ENCODE results near the gene LRRC28. TPM values are rescaled to one million over a fixed set of nuclear protein-coding genes. Genes with fewer than 3 reads are reported as not detected.

Gene LRRC28
- total RNA-seq, 4 donors from 2014 or later: 29.3 to 39.7 (median 34.8) TPM

- no peak overlapping the region for H3K4me3 ChIP-seq (ENCODE audit: low read depth, poor library complexity, severe bottlenecking)
- TF ChIP-seq, protein P1, sequence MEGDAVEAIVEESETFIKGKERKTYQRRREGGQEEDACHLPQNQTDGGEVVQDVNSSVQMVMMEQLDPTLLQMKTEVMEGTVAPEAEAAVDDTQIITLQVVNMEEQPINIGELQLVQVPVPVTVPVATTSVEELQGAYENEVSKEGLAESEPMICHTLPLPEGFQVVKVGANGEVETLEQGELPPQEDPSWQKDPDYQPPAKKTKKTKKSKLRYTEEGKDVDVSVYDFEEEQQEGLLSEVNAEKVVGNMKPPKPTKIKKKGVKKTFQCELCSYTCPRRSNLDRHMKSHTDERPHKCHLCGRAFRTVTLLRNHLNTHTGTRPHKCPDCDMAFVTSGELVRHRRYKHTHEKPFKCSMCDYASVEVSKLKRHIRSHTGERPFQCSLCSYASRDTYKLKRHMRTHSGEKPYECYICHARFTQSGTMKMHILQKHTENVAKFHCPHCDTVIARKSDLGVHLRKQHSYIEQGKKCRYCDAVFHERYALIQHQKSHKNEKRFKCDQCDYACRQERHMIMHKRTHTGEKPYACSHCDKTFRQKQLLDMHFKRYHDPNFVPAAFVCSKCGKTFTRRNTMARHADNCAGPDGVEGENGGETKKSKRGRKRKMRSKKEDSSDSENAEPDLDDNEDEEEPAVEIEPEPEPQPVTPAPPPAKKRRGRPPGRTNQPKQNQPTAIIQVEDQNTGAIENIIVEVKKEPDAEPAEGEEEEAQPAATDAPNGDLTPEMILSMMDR (IDR thresholded peaks at IDR 0.05): no peak
- TF ChIP-seq POLR2A (IDR thresholded peaks at IDR 0.05): no peak
- no peak for DNase-seq (ENCODE audit: low spot score in 2 of 2)
- intact Hi-C loops (cut with DNase I; ENCODE audit: low total_unique reads): no loop called here
- WGBS, 2 donors: 21 to 22% methylated on average over 4 of the region's 4 CpGs
Observed at GRCh38 chr15:99250001-99250400, 1.3 kb upstream of the LRRC28 start.

- peak overlapping the region; percentile 38 for H3K4me3 ChIP-seq (ENCODE audit: low read depth, poor library complexity, severe bottlenecking)
- intact Hi-C loops (cut with DNase I; ENCODE audit: low total_unique reads): no loop called here
- DNase-seq (ENCODE audit: low spot score in 2 of 2): no peak
- WGBS, 2 donors: 10 to 15% methylated on average over 7 of the region's 7 CpGs
- TF ChIP-seq POLR2A (IDR thresholded peaks at IDR 0.05): no peak
- TF ChIP-seq, protein P1 (IDR thresholded peaks at IDR 0.05): no peak
Observed at GRCh38 chr15:99250494-99250856, 806 bp upstream of the LRRC28 start.

DNA sequence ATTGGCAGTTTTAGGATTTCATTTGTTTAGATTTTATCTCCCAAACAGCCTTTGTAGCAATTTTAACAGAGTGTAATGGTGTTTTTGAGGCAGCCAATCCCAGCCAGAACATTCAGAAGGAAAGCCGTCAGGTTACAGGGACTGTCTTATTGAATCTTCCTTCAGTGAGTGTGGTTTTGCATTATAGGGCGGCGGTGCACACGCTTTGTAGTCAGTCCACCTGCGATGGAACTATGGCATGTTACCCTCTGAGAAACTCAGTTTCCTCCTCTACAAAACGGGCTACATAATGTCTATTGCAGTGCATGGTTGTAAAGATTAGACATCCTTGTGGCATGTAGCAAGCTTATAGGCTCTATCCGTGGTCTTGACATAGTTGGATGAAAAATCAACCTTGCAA, 1.0 kb downstream of the LRRC28 start:
- TF ChIP-seq POLR2A (IDR thresholded peaks at IDR 0.05): no peak
- TF ChIP-seq, protein P1 (IDR thresholded peaks at IDR 0.05): no peak
- 62 to 64% methylated on average over 7 of the region's 7 CpGs for WGBS, 2 donors
- no peak for DNase-seq (ENCODE audit: low spot score in 2 of 2)
- intact Hi-C loops (cut with DNase I; ENCODE audit: low total_unique reads): no loop called here
- no peak overlapping the region for H3K4me3 ChIP-seq (ENCODE audit: low read depth, poor library complexity, severe bottlenecking)

- H3K4me3 ChIP-seq (ENCODE audit: low read depth, poor library complexity, severe bottlenecking): no peak overlapping the region
- intact Hi-C loops (cut with DNase I; ENCODE audit: low total_unique reads): no loop called here
- DNase-seq (ENCODE audit: low spot score in 2 of 2): no peak
- TF ChIP-seq, protein P1 (IDR thresholded peaks at IDR 0.05): no peak
- TF ChIP-seq POLR2A (IDR thresholded peaks at IDR 0.05): no peak
- WGBS, 2 donors: 88 to 91% methylated on average over 6 of the region's 6 CpGs
Observed at GRCh38 chr15:99253381-99254090, 2.3 kb downstream of the LRRC28 start.

GRCh38 chr15:99257107-99257750, 5.9 kb downstream of the LRRC28 start:
- TF ChIP-seq POLR2A (IDR thresholded peaks at IDR 0.05): no peak
- TF ChIP-seq, protein P1 (IDR thresholded peaks at IDR 0.05): no peak
- no peak overlapping the region for H3K4me3 ChIP-seq (ENCODE audit: low read depth, poor library complexity, severe bottlenecking)
- WGBS, 2 donors: 91 to 96% methylated on average over 12 of the region's 12 CpGs
- intact Hi-C loops (cut with DNase I; ENCODE audit: low total_unique reads): loop anchor here (5.0 kb wide), 1 partner anchor 1320 kb away; no protein-coding TSS in a partner anchor
- no peak for DNase-seq (ENCODE audit: low spot score in 2 of 2)

All from lower leg skin (tissue), 4 donors.